KOPT-K1 (cell line): Measurements from ENCODE around the gene CXCL5.
"Not testable (repeated sequence)": the region's sequence is repeated elsewhere in the genome, so short reads cannot be mapped to it uniquely, and the experiment has no call there.

Source experiments
- H3K27ac ChIP-seq: fragments of 200-600 bp; sonication (generic); 2 replicates; pipeline ENCODE4 v1.5.1; 2016; ENCODE audit warnings: antibody characterized with exemption, mild to moderate bottlenecking, low read depth, low read length; ENCODE audit not compliant: poor library complexity, severe bottlenecking
- H3K36me3 ChIP-seq: fragments of 200-600 bp; sonication (generic); 2 replicates; pipeline ENCODE4 v1.5.1; 2017; ENCODE audit warnings: antibody characterized with exemption, mild to moderate bottlenecking, low read length, moderate library complexity; ENCODE audit not compliant: insufficient read depth
- H3K9me3 ChIP-seq: fragments of 200-600 bp; sonication (generic); 2 replicates; pipeline ENCODE4 v1.5.1; 2017; ENCODE audit warnings: antibody characterized with exemption, low read length, mild to moderate bottlenecking; ENCODE audit not compliant: insufficient read depth, poor library complexity, severe bottlenecking

The CXCL5 gene

GRCh38 chr4:73992050-73992449 is 6.4 kb downstream of the CXCL5 start:
- no peak overlapping the region for H3K27ac ChIP-seq

GRCh38 chr4:73991742-73992000 is 6.8 kb downstream of the CXCL5 start:
- Histone ChIP-seq H3K27ac (no peak overlapping the region), H3K9me3 (no peaks in the 10 kb centered on the region), H3K36me3 (no peaks in the 10 kb centered on the region)

More at GRCh38 chr4:73992050-73992449, 6.4 kb downstream of the CXCL5 start:
- Histone ChIP-seq H3K36me3 (no peaks in the 10 kb centered on the region), H3K9me3 (no peaks in the 10 kb centered on the region)

- Histone ChIP-seq H3K36me3 (no peaks in the 10 kb centered on the region), H3K27ac (no peak overlapping the region), H3K9me3 (no peaks in the 10 kb centered on the region)
Measured at GRCh38 chr4:73990988-73991741, 7.3 kb downstream of the CXCL5 start.

- H3K9me3 ChIP-seq = no peaks in the 10 kb centered on the region
- H3K27ac ChIP-seq = no peak overlapping the region
- no peaks in the 10 kb centered on the region for H3K36me3 ChIP-seq
Measured at GRCh38 chr4:73989928-73990327, 8.5 kb downstream of the CXCL5 start.

- H3K36me3 ChIP-seq = no peaks in the 10 kb centered on the region
- no peak overlapping the region for H3K27ac ChIP-seq
- no peaks in the 10 kb centered on the region for H3K9me3 ChIP-seq
Measured at GRCh38 chr4:73989031-73989430, 9.4 kb downstream of the CXCL5 start.

GRCh38 chr4:73988061-73988460 is 10.4 kb downstream of the CXCL5 start, which contains the start of gene PPBP:
Gene PPBP, minus strand, starts transcription at chr4:73988190. Its CDS starts 87 bp downstream, at chr4:73988103.
- Histone ChIP-seq H3K9me3 (no peaks in the 10 kb centered on the region), H3K36me3 (no peaks in the 10 kb centered on the region)

GRCh38 chr4:73985528-73985852 is 13.0 kb downstream of the CXCL5 start:
- H3K27ac ChIP-seq = no peak overlapping the region
- no peaks in the 10 kb centered on the region for H3K9me3 ChIP-seq
- H3K36me3 ChIP-seq = no peaks in the 10 kb centered on the region

More at GRCh38 chr4:73988061-73988460, 10.4 kb downstream of the CXCL5 start, which contains the start of gene PPBP:
- H3K27ac ChIP-seq = no peak within 1 kb of the TSS

GRCh38 chr4:73984736-73985527 is 13.5 kb downstream of the CXCL5 start:
- no peak overlapping the region for H3K27ac ChIP-seq
- H3K36me3 ChIP-seq = no peaks in the 10 kb centered on the region
- no peaks in the 10 kb centered on the region for H3K9me3 ChIP-seq

GRCh38 chr4:73981175-73981574 is 17.3 kb downstream of the CXCL5 start:
- H3K9me3 ChIP-seq, H3K27ac ChIP-seq, H3K36me3 ChIP-seq: not testable (repeated sequence)

- Histone ChIP-seq H3K36me3 (no peaks in the 10 kb centered on the region), H3K27ac (no peak overlapping the region), H3K9me3 (no peaks in the 10 kb centered on the region)
Measured at GRCh38 chr4:73979407-73979957, 19.0 kb downstream of the CXCL5 start.

- H3K9me3 ChIP-seq = no peaks in the 10 kb centered on the region
- H3K36me3 ChIP-seq = no peaks in the 10 kb centered on the region
- no peak overlapping the region for H3K27ac ChIP-seq
Measured at GRCh38 chr4:73978886-73979285, 19.6 kb downstream of the CXCL5 start.

GRCh38 chr4:73976716-73977115 is 21.8 kb downstream of the CXCL5 start:
- Histone ChIP-seq H3K36me3 (no peaks in the 10 kb centered on the region), H3K9me3 (no peaks in the 10 kb centered on the region), H3K27ac (no peak overlapping the region)

GRCh38 chr4:73976217-73976616 is 22.3 kb downstream of the CXCL5 start:
- no peaks in the 10 kb centered on the region for H3K9me3 ChIP-seq
- H3K36me3 ChIP-seq = no peaks in the 10 kb centered on the region
- no peak overlapping the region for H3K27ac ChIP-seq

GRCh38 chr4:73974352-73974751 is 24.1 kb downstream of the CXCL5 start:
- no peaks in the 10 kb centered on the region for H3K9me3 ChIP-seq
- no peaks in the 10 kb centered on the region for H3K36me3 ChIP-seq
- H3K27ac ChIP-seq = no peak overlapping the region

GRCh38 chr4:73970945-73971344 is 27.5 kb downstream of the CXCL5 start:
- Histone ChIP-seq H3K27ac (no peak overlapping the region), H3K9me3 (no peaks in the 10 kb centered on the region)

More at GRCh38 chr4:73970945-73971344, 27.5 kb downstream of the CXCL5 start:
- no peaks in the 10 kb centered on the region for H3K36me3 ChIP-seq
